ENCODE data around the gene GFOD2. TPM values are rescaled to one million over a fixed set of nuclear protein-coding genes. Genes with fewer than 3 reads are reported as not detected.

Gene GFOD2
- total and polyA plus RNA-seq, 4 donors = 7.4 to 27.3 (median 13.6) TPM

DNA sequence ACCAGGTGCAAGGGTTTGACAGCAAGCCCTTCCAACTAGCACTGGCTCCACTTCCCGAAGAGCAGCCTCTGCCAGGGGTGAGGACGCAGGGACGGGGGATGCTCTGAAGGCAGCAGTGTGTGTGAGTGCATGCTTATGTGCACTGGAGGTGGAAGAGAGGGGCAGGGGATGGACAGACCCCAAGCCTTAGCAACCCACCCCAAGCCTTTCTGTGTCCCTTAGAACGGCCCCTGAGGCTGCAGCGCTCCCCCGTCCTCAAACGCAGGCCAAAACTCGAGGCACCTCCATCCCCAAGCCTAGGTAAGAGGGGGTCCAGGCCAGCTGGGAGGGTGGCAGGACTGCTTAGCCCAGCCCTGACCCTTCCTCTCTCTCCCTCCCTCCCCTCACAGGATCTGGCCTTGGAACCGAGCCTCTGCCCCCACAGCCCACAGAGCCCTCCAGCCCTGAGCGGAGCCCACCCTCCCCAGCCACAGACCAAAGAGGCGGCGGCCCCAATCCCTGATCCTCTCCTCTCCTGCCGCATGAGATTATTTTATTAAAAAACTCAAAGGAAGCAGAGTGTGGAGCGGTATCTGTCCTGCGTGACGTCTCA lies 62.0 kb downstream of the GFOD2 start:
- H3K27ac ChIP-seq (ENCODE audit: low read depth in 1 of 2, low read length in 2 of 2) = no peak overlapping the region
- H3K27me3 ChIP-seq (ENCODE audit: control insufficient read depth in 1 of 2, insufficient read depth in 2 of 2, low read length in 1 of 2) = no peaks in the 10 kb centered on the region
- no peaks in the 10 kb centered on the region for H3K9me3 ChIP-seq (ENCODE audit: control insufficient read depth, low read length)
- no peaks in the 10 kb centered on the region for H3K4me1 ChIP-seq (ENCODE audit: control insufficient read depth in 1 of 2, insufficient read depth in 2 of 2, low read length in 2 of 2)
- no peaks in the 10 kb centered on the region for H3K36me3 ChIP-seq (ENCODE audit: control insufficient read depth in 1 of 2, insufficient read depth in 2 of 2, low read length in 1 of 2)
- intact Hi-C loops (cut with DNase I) = no loop called here
- peak in 1 of 2 donors; percentile 65 for DNase-seq
- 93% methylated on average over 14 to 16 of the region's 16 CpGs for WGBS, 2 donors
- ATAC-seq (ENCODE audit: low FRiP score) = no peak
- H3K4me3 ChIP-seq (ENCODE audit: low read length in 2 of 2) = no peak overlapping the region

DNA sequence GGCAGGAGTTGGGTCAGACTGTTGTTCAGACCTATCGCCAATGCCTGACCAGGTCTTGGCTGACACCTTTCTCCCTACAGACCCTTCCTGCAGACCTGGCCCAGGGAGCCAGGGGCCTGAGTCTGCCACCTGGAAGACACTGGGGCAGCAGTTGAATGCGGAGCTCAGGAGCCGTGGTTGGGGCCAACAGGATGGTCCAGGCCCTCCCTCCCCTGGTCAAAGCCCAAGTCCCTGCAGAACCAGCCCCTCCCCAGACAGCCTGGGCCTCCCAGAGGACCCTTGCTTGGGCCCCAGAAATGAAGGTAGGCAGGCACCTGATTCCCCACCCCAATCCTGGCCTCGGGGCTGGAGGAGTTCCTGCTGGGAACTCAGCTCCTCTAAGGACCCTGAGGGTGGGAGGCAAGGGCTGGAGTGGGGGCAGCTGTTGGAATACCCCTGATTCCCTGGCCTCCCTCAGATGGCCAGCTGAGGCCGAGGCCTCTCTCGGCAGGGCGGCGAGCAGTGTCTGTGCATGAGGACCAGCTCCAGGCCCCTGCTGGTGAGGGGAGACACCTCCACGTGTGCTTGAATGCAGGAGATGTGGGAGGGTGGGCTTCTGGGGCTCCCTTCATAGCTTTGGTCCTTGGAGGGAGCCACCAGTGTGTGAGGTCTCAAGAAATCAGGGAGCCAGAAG lies 62.6 kb downstream of the GFOD2 start:
- no peaks in the 10 kb centered on the region for H3K36me3 ChIP-seq (ENCODE audit: control insufficient read depth in 1 of 2, insufficient read depth in 2 of 2, low read length in 1 of 2)
- no peaks in the 10 kb centered on the region for H3K9me3 ChIP-seq (ENCODE audit: control insufficient read depth, low read length)
- intact Hi-C loops (cut with DNase I) = no loop called here
- DNase-seq = no peak
- H3K27me3 ChIP-seq (ENCODE audit: control insufficient read depth in 1 of 2, insufficient read depth in 2 of 2, low read length in 1 of 2) = no peaks in the 10 kb centered on the region
- ATAC-seq (ENCODE audit: low FRiP score) = no peak
- H3K4me1 ChIP-seq (ENCODE audit: control insufficient read depth in 1 of 2, insufficient read depth in 2 of 2, low read length in 2 of 2) = no peaks in the 10 kb centered on the region
- H3K27ac ChIP-seq (ENCODE audit: low read depth in 1 of 2, low read length in 2 of 2) = no peak overlapping the region
- no peak overlapping the region for H3K4me3 ChIP-seq (ENCODE audit: low read length in 2 of 2)
- WGBS, 2 donors = 85 to 86% methylated on average over 9 of the region's 9 CpGs

DNA sequence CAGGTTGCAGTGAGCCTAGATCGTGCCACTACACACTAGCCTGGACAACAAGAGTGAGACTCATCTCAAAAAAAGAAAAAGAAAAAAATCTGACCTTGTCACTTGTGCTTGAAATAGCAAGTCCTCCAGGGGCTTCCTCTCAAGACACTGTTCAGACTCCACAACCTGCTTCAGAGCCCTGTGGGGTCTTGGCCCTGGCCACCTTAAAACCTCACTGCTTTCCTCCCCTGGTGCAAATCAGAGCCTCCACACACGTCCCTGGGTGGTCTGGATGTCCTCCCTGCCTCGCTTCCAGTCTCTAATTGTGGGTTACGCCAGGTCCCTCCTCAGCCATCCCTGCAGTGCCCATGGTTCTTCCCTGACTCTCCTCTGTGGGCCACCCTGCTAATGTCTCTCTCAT lies 63.8 kb downstream of the GFOD2 start:
- Histone ChIP-seq H3K27ac (ENCODE audit: low read depth in 1 of 2, low read length in 2 of 2) (no peak overlapping the region), H3K27me3 (ENCODE audit: control insufficient read depth in 1 of 2, insufficient read depth in 2 of 2, low read length in 1 of 2) (no peaks in the 10 kb centered on the region), H3K4me3 (ENCODE audit: low read length in 2 of 2) (no peak overlapping the region), H3K9me3 (ENCODE audit: control insufficient read depth, low read length) (no peaks in the 10 kb centered on the region), H3K36me3 (ENCODE audit: control insufficient read depth in 1 of 2, insufficient read depth in 2 of 2, low read length in 1 of 2) (no peaks in the 10 kb centered on the region), H3K4me1 (ENCODE audit: control insufficient read depth in 1 of 2, insufficient read depth in 2 of 2, low read length in 2 of 2) (no peaks in the 10 kb centered on the region)
- 68 to 69% methylated on average over 4 of the region's 4 CpGs for WGBS, 2 donors
- ATAC-seq (ENCODE audit: low FRiP score) (no peak), DNase-seq (no peak)
- intact Hi-C loops (cut with DNase I) = no loop called here

DNA sequence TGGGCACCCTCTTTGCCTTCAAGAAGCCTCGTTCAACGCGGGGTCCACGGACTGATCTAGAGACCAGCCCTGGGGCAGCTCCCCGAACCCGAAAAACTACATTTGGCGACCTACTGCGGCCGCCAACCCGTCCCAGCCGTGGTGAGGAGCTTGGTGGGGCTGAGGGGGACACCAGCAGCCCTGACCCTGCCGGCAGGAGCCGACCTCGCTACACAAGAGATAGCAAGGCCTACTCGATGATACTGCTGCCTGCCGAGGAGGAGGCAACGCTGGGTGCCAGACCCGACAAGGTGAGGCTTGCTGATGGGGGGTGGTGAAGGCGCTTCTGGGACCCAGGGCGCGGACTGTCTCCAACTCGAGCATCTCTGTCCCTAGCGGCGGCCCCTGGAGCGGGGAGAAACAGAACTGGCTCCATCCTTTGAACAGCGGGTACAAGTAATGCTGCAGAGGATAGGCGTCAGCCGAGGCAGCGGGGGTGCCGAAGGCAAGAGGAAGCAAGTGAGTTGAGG lies 64.7 kb downstream of the GFOD2 start:
- Histone ChIP-seq H3K4me3 (ENCODE audit: low read length in 2 of 2) (no peak overlapping the region), H3K9me3 (ENCODE audit: control insufficient read depth, low read length) (no peaks in the 10 kb centered on the region), H3K36me3 (ENCODE audit: control insufficient read depth in 1 of 2, insufficient read depth in 2 of 2, low read length in 1 of 2) (no peaks in the 10 kb centered on the region), H3K27me3 (ENCODE audit: control insufficient read depth in 1 of 2, insufficient read depth in 2 of 2, low read length in 1 of 2) (no peaks in the 10 kb centered on the region), H3K27ac (ENCODE audit: low read depth in 1 of 2, low read length in 2 of 2) (no peak overlapping the region), H3K4me1 (ENCODE audit: control insufficient read depth in 1 of 2, insufficient read depth in 2 of 2, low read length in 2 of 2) (no peaks in the 10 kb centered on the region)
- DNase-seq (peak in 1 of 2 donors; percentile 77), ATAC-seq (ENCODE audit: low FRiP score) (no peak)
- 49 to 51% methylated on average over 30 of the region's 30 CpGs for WGBS, 2 donors
- intact Hi-C loops (cut with DNase I) = no loop called here

DNA sequence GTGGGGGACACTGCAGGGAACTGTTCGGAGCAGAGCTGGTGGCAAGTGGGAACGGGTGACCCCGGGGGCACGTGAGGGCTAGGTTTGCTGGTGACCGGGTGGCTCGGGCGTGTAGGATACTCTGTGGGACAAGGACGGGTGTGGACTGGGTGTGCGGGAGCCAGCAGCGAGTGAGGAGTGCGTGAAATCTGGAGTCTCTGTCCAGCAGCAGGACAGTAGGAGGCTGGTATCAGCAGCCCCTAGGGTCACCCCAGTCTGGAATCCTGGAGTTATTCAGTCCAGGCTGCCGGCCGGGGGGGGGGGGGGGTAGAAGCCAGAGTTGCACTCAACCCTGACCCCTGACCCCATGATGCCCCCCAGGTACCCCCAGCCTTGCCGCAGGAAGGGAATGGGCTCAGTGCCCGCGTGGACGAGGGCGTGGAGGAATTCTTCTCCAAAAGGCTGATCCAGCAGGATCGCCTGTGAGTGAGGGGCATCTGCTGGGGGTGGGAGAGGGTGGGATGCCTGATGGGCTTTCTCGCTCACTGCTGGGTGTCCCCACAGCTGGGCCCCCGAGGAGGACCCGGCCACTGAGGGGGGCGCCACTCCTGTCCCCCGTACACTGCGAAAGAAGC lies 65.2 kb downstream of the GFOD2 start:
- no peaks in the 10 kb centered on the region for H3K36me3 ChIP-seq (ENCODE audit: control insufficient read depth in 1 of 2, insufficient read depth in 2 of 2, low read length in 1 of 2)
- H3K9me3 ChIP-seq (ENCODE audit: control insufficient read depth, low read length) = no peaks in the 10 kb centered on the region
- intact Hi-C loops (cut with DNase I) = no loop called here
- H3K4me1 ChIP-seq (ENCODE audit: control insufficient read depth in 1 of 2, insufficient read depth in 2 of 2, low read length in 2 of 2) = no peaks in the 10 kb centered on the region
- DNase-seq (peak in 1 of 2 donors; percentile 35), ATAC-seq (ENCODE audit: low FRiP score) (no peak)
- H3K27ac ChIP-seq (ENCODE audit: low read depth in 1 of 2, low read length in 2 of 2) = no peak overlapping the region
- H3K27me3 ChIP-seq (ENCODE audit: control insufficient read depth in 1 of 2, insufficient read depth in 2 of 2, low read length in 1 of 2) = no peaks in the 10 kb centered on the region
- no peak overlapping the region for H3K4me3 ChIP-seq (ENCODE audit: low read length in 2 of 2)
- 26 to 27% methylated on average over 21 to 25 of the region's 25 CpGs for WGBS, 2 donors

DNA sequence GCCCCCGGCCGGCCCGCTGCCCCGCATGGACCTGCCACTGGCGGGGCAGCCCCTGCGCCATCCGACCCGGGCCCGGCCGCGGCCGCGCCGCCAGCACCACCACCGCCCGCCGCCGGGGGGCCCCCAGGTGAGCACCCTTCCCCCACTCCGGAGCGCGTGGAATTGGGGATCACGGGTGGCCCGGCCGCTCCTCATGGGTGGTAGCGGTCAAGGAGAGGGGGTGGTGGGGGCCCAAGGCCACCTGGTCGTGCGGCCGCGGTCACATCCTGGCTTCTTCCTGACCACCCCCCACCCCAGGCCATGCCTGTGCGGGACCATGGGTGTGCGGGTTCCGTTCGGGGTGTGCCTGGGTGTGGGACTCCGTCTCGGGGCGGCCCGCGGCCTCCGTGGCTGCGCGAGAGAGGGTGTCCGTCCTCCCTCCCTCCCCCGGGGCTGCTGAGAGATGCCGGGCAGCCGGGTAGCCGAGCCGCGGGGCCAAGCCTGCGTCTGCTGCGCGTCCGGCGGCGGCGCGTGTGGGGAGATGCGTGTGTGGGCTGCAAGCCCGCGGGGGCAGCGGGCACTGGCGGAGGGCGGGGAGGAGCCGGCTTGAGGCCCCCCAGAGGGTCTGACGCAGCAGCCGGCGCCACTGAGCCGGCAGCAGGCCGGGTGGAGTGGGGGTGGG lies 65.9 kb downstream of the GFOD2 start:
- intact Hi-C loops (cut with DNase I) = no loop called here
- 1 to 7% methylated on average over 63 to 68 of the region's 68 CpGs for WGBS, 2 donors
- H3K4me3 ChIP-seq (ENCODE audit: low read length in 2 of 2) = peak overlapping the region in 1 of 2 donors; percentile 3

DNA sequence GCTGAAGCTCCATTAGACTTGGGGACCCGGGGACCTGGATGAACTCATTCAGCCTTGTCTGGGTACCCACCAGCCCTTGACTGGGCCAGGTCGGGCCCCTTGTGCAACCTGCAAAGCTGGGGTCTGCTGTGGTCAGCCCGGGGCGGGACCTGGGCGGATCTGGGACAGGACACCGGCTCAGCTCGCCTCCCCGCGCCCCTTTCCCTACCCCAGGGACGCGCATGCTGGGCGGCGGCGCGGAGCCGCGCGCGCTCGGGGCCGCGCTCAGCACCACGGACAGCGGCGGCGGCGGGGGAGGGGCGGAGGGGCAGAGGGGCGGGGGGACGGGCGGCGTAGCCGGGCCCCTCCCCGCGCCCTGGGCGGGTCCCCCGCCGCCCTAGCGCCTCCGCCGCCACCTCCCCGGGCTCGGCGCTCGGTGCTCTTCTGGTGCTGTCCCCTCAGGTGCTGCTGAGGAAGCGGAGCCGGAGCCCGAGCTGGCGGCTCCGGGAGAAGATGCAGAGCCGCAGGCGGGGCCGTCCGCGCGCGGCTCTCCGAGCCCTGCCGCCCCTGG lies 66.5 kb downstream of the GFOD2 start:
- ATAC-seq (ENCODE audit: low FRiP score) = no peak
- intact Hi-C loops (cut with DNase I) = no loop called here
- no peak overlapping the region for H3K27ac ChIP-seq (ENCODE audit: low read depth in 1 of 2, low read length in 2 of 2)
- DNase-seq = peak in 1 of 2 donors; percentile 72
- H3K36me3 ChIP-seq (ENCODE audit: control insufficient read depth in 1 of 2, insufficient read depth in 2 of 2, low read length in 1 of 2) = no peaks in the 10 kb centered on the region
- no peaks in the 10 kb centered on the region for H3K27me3 ChIP-seq (ENCODE audit: control insufficient read depth in 1 of 2, insufficient read depth in 2 of 2, low read length in 1 of 2)
- H3K4me1 ChIP-seq (ENCODE audit: control insufficient read depth in 1 of 2, insufficient read depth in 2 of 2, low read length in 2 of 2) = no peaks in the 10 kb centered on the region
- H3K9me3 ChIP-seq (ENCODE audit: control insufficient read depth, low read length) = no peaks in the 10 kb centered on the region
- WGBS, 2 donors = 6 to 7% methylated on average over 23 to 59 of the region's 59 CpGs
- H3K4me3 ChIP-seq (ENCODE audit: low read length in 2 of 2) = peak overlapping the region in 1 of 2 donors; percentile 3

More for the DNA sequence above, 65.9 kb downstream of the GFOD2 start:
- ATAC-seq (ENCODE audit: low FRiP score) (no peak), DNase-seq (peak in 1 of 2 donors; percentile 79)
- Histone ChIP-seq H3K27ac (ENCODE audit: low read depth in 1 of 2, low read length in 2 of 2) (no peak overlapping the region), H3K27me3 (ENCODE audit: control insufficient read depth in 1 of 2, insufficient read depth in 2 of 2, low read length in 1 of 2) (no peaks in the 10 kb centered on the region), H3K4me1 (ENCODE audit: control insufficient read depth in 1 of 2, insufficient read depth in 2 of 2, low read length in 2 of 2) (no peaks in the 10 kb centered on the region), H3K36me3 (ENCODE audit: control insufficient read depth in 1 of 2, insufficient read depth in 2 of 2, low read length in 1 of 2) (no peaks in the 10 kb centered on the region), H3K9me3 (ENCODE audit: control insufficient read depth, low read length) (no peaks in the 10 kb centered on the region)

DNA sequence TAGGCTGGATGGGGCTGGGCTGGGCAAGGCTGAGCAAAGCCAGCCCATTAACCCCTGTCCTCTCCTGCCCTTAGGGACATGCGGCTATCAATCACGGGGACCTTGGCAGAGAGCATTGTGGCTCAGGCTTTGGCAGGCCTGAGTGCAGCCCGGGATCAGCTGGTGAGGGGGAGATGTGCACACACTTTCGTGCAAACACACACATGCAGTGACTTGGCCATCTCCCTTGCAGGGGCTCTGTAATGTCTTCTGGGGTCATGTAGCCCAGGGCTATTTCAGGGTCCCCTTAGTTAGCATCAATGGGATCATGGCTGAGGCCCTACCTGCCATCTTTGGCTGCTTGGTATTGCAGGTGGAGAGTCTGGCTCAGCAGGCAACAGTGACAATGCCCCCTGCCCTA lies 67.3 kb downstream of the GFOD2 start:
- no peak overlapping the region for H3K4me3 ChIP-seq (ENCODE audit: low read length in 2 of 2)
- H3K36me3 ChIP-seq (ENCODE audit: control insufficient read depth in 1 of 2, insufficient read depth in 2 of 2, low read length in 1 of 2) = no peaks in the 10 kb centered on the region
- H3K27ac ChIP-seq (ENCODE audit: low read depth in 1 of 2, low read length in 2 of 2) = no peak overlapping the region
- WGBS, 2 donors = 85 to 88% methylated on average over 4 of the region's 4 CpGs
- no peaks in the 10 kb centered on the region for H3K9me3 ChIP-seq (ENCODE audit: control insufficient read depth, low read length)
- no peaks in the 10 kb centered on the region for H3K4me1 ChIP-seq (ENCODE audit: control insufficient read depth in 1 of 2, insufficient read depth in 2 of 2, low read length in 2 of 2)
- DNase-seq (no peak), ATAC-seq (ENCODE audit: low FRiP score) (no peak)
- no peaks in the 10 kb centered on the region for H3K27me3 ChIP-seq (ENCODE audit: control insufficient read depth in 1 of 2, insufficient read depth in 2 of 2, low read length in 1 of 2)
- intact Hi-C loops (cut with DNase I) = no loop called here
